Neural progenitor cell (in vitro differentiated cells): Measurements from ENCODE around the gene ATP11A. TPM values are rescaled to one million over a fixed set of nuclear protein-coding genes. Genes with fewer than 3 reads are reported as not detected.

ENCODE experiments used
- DNase-seq: peaks from one replicate; pipeline ENCODE4 v3.0.0-alpha.2; 2016; ENCODE audit warnings: low spot score
- H2AFZ ChIP-seq: fragments of 200-600 bp; sonication (generic); replicated peaks from 2 replicates; pipeline ENCODE4 v1.6.1; 2016; ENCODE audit warnings: antibody characterized with exemption
- H3F3A ChIP-seq: fragments of 200-600 bp; sonication (generic); 2 replicates; pipeline ENCODE4 v1.6.1; 2016; ENCODE audit warnings: antibody characterized with exemption, low read depth
- H3K27ac ChIP-seq: fragments of 200-600 bp; sonication (generic); 2 replicates; pipeline ENCODE4 v1.5.1; 2016; ENCODE audit warnings: mild to moderate bottlenecking
- H3K27me3 ChIP-seq: fragments of 200-600 bp; sonication (generic); 2 replicates; pipeline ENCODE4 v1.6.1; 2016; ENCODE audit warnings: mild to moderate bottlenecking, moderate library complexity
- H3K36me3 ChIP-seq: fragments of 200-600 bp; sonication (generic); 2 replicates; pipeline ENCODE4 v1.5.1; 2016
- H3K4me1 ChIP-seq: fragments of 200-600 bp; sonication (generic); 2 replicates; pipeline ENCODE4 v1.6.1; 2016; ENCODE audit warnings: mixed run types
- H3K4me2 ChIP-seq: fragments of 200-600 bp; sonication (generic); 2 replicates; pipeline ENCODE4 v1.6.1; 2016
- H3K4me3 ChIP-seq: fragments of 200-600 bp; sonication (generic); 2 replicates; pipeline ENCODE4 v1.5.1; 2016
- H3K79me2 ChIP-seq: fragments of 200-600 bp; sonication (generic); 2 replicates; pipeline ENCODE4 v1.6.1; 2016; ENCODE audit warnings: low read depth
- H3K9ac ChIP-seq: fragments of 200-600 bp; sonication (generic); 2 replicates; pipeline ENCODE4 v1.6.1; 2016
- H3K9me3 ChIP-seq: fragments of 200-600 bp; sonication (generic); 2 replicates; pipeline ENCODE4 v1.5.1; 2016; ENCODE audit warnings: low read depth
- H4K20me1 ChIP-seq: fragments of 200-600 bp; sonication (generic); 2 replicates; pipeline ENCODE4 v1.6.1; 2016; ENCODE audit warnings: low read depth
- H3K27ac Mint-ChIP-seq: 3 replicates; pipeline ENCODE4 v1.8.0; 2021; ENCODE audit warnings: mixed read lengths
- H3K27me3 Mint-ChIP-seq: 2 replicates; pipeline ENCODE4 v1.8.0; 2022; ENCODE audit warnings: low read depth, mild to moderate bottlenecking, inconsistent platforms, moderate library complexity, mixed read lengths; ENCODE audit not compliant: insufficient read depth
- H3K36me3 Mint-ChIP-seq: 3 replicates; pipeline ENCODE4 v1.8.0; 2021; ENCODE audit warnings: mixed read lengths
- H3K4me1 Mint-ChIP-seq: 3 replicates; pipeline ENCODE4 v1.8.0; 2021; ENCODE audit warnings: mixed read lengths
- H3K4me3 Mint-ChIP-seq: 3 replicates; pipeline ENCODE4 v1.8.0; 2021; ENCODE audit warnings: mild to moderate bottlenecking, moderate library complexity, mixed read lengths
- H3K9me3 Mint-ChIP-seq: 3 replicates; pipeline ENCODE4 v1.8.0; 2020; ENCODE audit warnings: mixed read lengths
- EZH2 ChIP-seq: fragments of 200-600 bp; sonication (generic); IDR thresholded peaks from 2 replicates; pipeline ENCODE4 v1.6.1; 2017; ENCODE audit warnings: antibody characterized with exemption, mild to moderate bottlenecking, moderate library complexity
- EZH2phosphoT487 ChIP-seq: fragments of 200-600 bp; sonication (generic); IDR thresholded peaks from 2 replicates; pipeline ENCODE4 v1.6.1; 2017; ENCODE audit warnings: antibody characterized with exemption
- total RNA-seq: library from RNA; depleted of rRNA; stranded (reverse); fragments of >200 nt; gene quantifications from 2 replicates; pipeline ENCODE4 v1.2.3, GENCODE V29; 2015; ENCODE audit warnings: low replicate concordance
- TF ChIP-seq, protein P1 (sequence below): fragments of 200-600 bp; sonication (generic); IDR thresholded peaks from 2 replicates; pipeline ENCODE4 v1.5.1; 2017; ENCODE audit warnings: antibody characterized with exemption, mild to moderate bottlenecking

Gene ATP11A
- total RNA-seq, 1 donor from 2014 or later = 12.6 TPM

DNA sequence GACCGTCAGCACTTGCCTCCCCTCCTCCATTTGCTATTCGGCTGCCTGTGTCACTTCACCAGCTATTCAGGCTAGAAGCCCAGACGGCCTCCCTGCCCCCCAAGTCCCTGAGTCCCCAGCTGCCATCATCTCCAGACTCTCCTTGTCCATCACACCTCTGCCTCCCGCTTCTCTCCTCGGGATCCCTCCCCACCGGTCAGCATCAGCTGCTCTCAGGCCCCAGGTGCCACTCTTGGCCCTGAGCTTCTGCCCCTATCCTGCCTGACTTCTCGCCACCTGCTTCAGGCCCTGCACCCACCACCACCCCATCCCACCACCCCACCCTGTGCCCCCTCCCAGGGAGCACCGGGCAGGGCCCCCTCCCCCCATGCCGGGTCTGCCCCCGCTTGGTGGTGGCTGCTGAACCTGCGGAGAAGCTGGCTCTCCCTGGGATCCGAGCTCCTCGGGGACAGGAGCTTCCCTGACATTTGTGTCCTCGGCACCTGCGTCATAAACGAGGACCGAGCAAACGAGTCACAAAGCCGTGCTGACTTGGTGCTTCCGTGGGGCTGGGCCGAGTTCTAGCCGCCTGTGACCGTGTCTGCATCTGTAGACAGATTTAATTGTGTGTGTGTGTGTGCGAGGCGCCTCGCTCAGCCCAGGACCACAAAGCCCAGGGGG lies 208.9 kb downstream of the ATP11A start:
- H3K27me3 ChIP-seq = no peaks in the 10 kb centered on the region
- peaks cover 34% of the 10 kb centered on the region for H3K36me3 Mint-ChIP-seq
- DNase-seq = no peak
- H3K9ac ChIP-seq = no peak overlapping the region
- H3K27ac Mint-ChIP-seq = no peak overlapping the region
- H2AFZ ChIP-seq = no peak overlapping the region
- H3K27ac ChIP-seq = no peak overlapping the region
- no peaks in the 10 kb centered on the region for H3K9me3 ChIP-seq
- no peak overlapping the region for H3K4me3 Mint-ChIP-seq
- H3K9me3 Mint-ChIP-seq = no peaks in the 10 kb centered on the region
- TF ChIP-seq, protein P1, sequence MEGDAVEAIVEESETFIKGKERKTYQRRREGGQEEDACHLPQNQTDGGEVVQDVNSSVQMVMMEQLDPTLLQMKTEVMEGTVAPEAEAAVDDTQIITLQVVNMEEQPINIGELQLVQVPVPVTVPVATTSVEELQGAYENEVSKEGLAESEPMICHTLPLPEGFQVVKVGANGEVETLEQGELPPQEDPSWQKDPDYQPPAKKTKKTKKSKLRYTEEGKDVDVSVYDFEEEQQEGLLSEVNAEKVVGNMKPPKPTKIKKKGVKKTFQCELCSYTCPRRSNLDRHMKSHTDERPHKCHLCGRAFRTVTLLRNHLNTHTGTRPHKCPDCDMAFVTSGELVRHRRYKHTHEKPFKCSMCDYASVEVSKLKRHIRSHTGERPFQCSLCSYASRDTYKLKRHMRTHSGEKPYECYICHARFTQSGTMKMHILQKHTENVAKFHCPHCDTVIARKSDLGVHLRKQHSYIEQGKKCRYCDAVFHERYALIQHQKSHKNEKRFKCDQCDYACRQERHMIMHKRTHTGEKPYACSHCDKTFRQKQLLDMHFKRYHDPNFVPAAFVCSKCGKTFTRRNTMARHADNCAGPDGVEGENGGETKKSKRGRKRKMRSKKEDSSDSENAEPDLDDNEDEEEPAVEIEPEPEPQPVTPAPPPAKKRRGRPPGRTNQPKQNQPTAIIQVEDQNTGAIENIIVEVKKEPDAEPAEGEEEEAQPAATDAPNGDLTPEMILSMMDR = no peak
- no peak for TF ChIP-seq EZH2
- TF ChIP-seq EZH2phosphoT487 = no peak
- H3K79me2 ChIP-seq = peaks cover 53% of the 10 kb centered on the region
- H3F3A ChIP-seq = peaks cover 32% of the 10 kb centered on the region
- no peak overlapping the region for H3K4me2 ChIP-seq
- no peak overlapping the region for H3K4me3 ChIP-seq
- H3K27me3 Mint-ChIP-seq = peaks cover 7% of the 10 kb centered on the region
- peaks cover 40% of the 10 kb centered on the region for H3K4me1 Mint-ChIP-seq
- no peaks in the 10 kb centered on the region for H3K36me3 ChIP-seq
- H4K20me1 ChIP-seq = peaks cover 83% of the 10 kb centered on the region
- H3K4me1 ChIP-seq = peaks cover 49% of the 10 kb centered on the region

- H3K27ac Mint-ChIP-seq = no peak overlapping the region
- Histone ChIP-seq H3K9me3 (no peaks in the 10 kb centered on the region), H3K27me3 (no peaks in the 10 kb centered on the region), H3K9ac (no peak overlapping the region), H3K4me1 (peaks cover 55% of the 10 kb centered on the region), H3K27ac (no peak overlapping the region), H4K20me1 (peaks cover 91% of the 10 kb centered on the region), H3K36me3 (no peaks in the 10 kb centered on the region), H2AFZ (no peak overlapping the region), H3K4me2 (no peak overlapping the region), H3K4me3 (no peak overlapping the region), H3F3A (peaks cover 39% of the 10 kb centered on the region), H3K79me2 (peaks cover 59% of the 10 kb centered on the region)
- H3K9me3 Mint-ChIP-seq = no peaks in the 10 kb centered on the region
- TF ChIP-seq EZH2phosphoT487 (no peak), EZH2 (no peak)
- TF ChIP-seq, protein P1 = no peak
- peak overlapping the region; percentile 49 for H3K4me3 Mint-ChIP-seq
- H3K27me3 Mint-ChIP-seq = peaks cover 7% of the 10 kb centered on the region
- peaks cover 40% of the 10 kb centered on the region for H3K4me1 Mint-ChIP-seq
- H3K36me3 Mint-ChIP-seq = peaks cover 34% of the 10 kb centered on the region
- DNase-seq = no peak
Observed at GRCh38 chr13:112899281-112900225, 209.7 kb downstream of the ATP11A start.

DNA sequence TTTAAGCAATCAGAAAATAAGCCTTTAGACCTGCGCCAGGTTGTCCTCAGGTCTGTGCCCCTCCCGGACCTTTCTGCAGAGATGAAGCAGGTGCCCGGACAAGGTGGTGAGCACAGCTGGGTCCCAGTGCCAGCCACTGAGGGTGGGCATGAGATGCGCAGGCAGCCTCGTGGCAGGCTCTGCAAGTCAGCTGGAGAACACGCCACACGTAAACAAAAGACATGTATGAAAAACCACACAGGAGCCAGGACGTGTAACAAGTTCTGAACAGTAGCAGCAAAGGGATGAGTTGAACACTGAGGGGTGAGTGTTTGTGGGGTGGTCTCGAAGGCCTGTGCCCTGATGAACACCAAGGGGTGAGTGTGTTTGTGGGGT lies 210.4 kb downstream of the ATP11A start:
- H3K4me3 Mint-ChIP-seq = peak overlapping the region; percentile 3
- Histone ChIP-seq H3K4me3 (no peak overlapping the region), H3K9ac (no peak overlapping the region), H3K27me3 (no peaks in the 10 kb centered on the region), H3K27ac (no peak overlapping the region), H2AFZ (no peak overlapping the region), H3K4me1 (peaks cover 59% of the 10 kb centered on the region), H3K9me3 (no peaks in the 10 kb centered on the region), H3K79me2 (peaks cover 58% of the 10 kb centered on the region), H3K4me2 (no peak overlapping the region), H4K20me1 (peaks cover 89% of the 10 kb centered on the region), H3K36me3 (no peaks in the 10 kb centered on the region), H3F3A (peaks cover 45% of the 10 kb centered on the region)
- H3K4me1 Mint-ChIP-seq = peaks cover 45% of the 10 kb centered on the region
- H3K27ac Mint-ChIP-seq = peak overlapping the region; percentile 27
- H3K9me3 Mint-ChIP-seq = peaks cover 5% of the 10 kb centered on the region
- TF ChIP-seq EZH2phosphoT487 (no peak), EZH2 (no peak)
- TF ChIP-seq, protein P1 = no peak
- peaks cover 7% of the 10 kb centered on the region for H3K27me3 Mint-ChIP-seq
- H3K36me3 Mint-ChIP-seq = peaks cover 39% of the 10 kb centered on the region
- DNase-seq = no peak
